Endodermal cell (in vitro differentiated cells): ENCODE results near the gene ADSL. TPM values are rescaled to one million over a fixed set of nuclear protein-coding genes. Genes with fewer than 3 reads are reported as not detected.

Experiments used
- DNase-seq: peaks from one replicate; pipeline ENCODE4 v3.0.0-alpha.2; 2017
- H3K27ac ChIP-seq: 2 replicates; pipeline ENCODE4 v1.5.1; 2013; ENCODE audit warnings: mild to moderate bottlenecking, low read depth, low read length, moderate library complexity
- H3K27me3 ChIP-seq: 2 replicates; pipeline ENCODE4 v1.6.1; 2013; ENCODE audit warnings: mild to moderate bottlenecking, low read length, moderate library complexity; ENCODE audit not compliant: insufficient read depth, control insufficient read depth, poor library complexity, severe bottlenecking
- H3K36me3 ChIP-seq: 2 replicates; pipeline ENCODE4 v1.7.0; 2013; ENCODE audit warnings: mild to moderate bottlenecking, low read length, moderate library complexity; ENCODE audit not compliant: control insufficient read depth, insufficient read depth
- H3K4me1 ChIP-seq: one replicate; pipeline ENCODE4 v1.7.0; 2013; ENCODE audit warnings: low read length; ENCODE audit not compliant: control insufficient read depth, insufficient read depth
- H3K4me3 ChIP-seq: 2 replicates; pipeline ENCODE4 v1.5.1; 2013; ENCODE audit warnings: mild to moderate bottlenecking, low read length, moderate library complexity
- H3K9ac ChIP-seq: 2 replicates; pipeline ENCODE4 v1.6.1; 2013; ENCODE audit warnings: mild to moderate bottlenecking, low read length, moderate library complexity; ENCODE audit not compliant: poor library complexity, severe bottlenecking; ENCODE audit errors: extremely low read depth
- H3K9me3 ChIP-seq: 2 replicates; pipeline ENCODE4 v1.6.1; 2013; ENCODE audit warnings: mild to moderate bottlenecking, low read length, moderate library complexity; ENCODE audit not compliant: control insufficient read depth
- H3K27ac Mint-ChIP-seq: 2 replicates; pipeline ENCODE4 v1.8.0; 2020; ENCODE audit warnings: mixed read lengths
- H3K27me3 Mint-ChIP-seq: 2 replicates; pipeline ENCODE4 v1.8.0; 2021; ENCODE audit warnings: mild to moderate bottlenecking, mixed read lengths; ENCODE audit not compliant: insufficient read depth
- H3K36me3 Mint-ChIP-seq: 2 replicates; pipeline ENCODE4 v1.8.0; 2020; ENCODE audit warnings: low read depth, mixed read lengths
- H3K4me1 Mint-ChIP-seq: 2 replicates; pipeline ENCODE4 v1.8.0; 2020; ENCODE audit warnings: mixed read lengths
- H3K4me3 Mint-ChIP-seq: 2 replicates; pipeline ENCODE4 v1.8.0; 2020; ENCODE audit warnings: mild to moderate bottlenecking, moderate library complexity, mixed read lengths
- H3K9me3 Mint-ChIP-seq: 2 replicates; pipeline ENCODE4 v1.8.0; 2020; ENCODE audit warnings: mild to moderate bottlenecking, mixed read lengths
- CTCF ChIP-seq: fragments of 200-600 bp; sonication (generic); conservative IDR thresholded peaks from 2 replicates; pipeline ENCODE4 v1.5.0; 2021; ENCODE audit warnings: antibody characterized with exemption, mild to moderate bottlenecking
- WGBS, 2 experiments: methylation state at CpG; one replicate each; pipeline versions ENCODE4 v1.1.5 to v1.1.7; 2013; ENCODE audit warnings: missing lambda C conversion rate in 2 of 2, mixed read lengths in 1 of 2; ENCODE audit not compliant: insufficient coverage in 1 of 2, insufficient read length in 1 of 2; 5-methylcytosine and 5-hydroxymethylcytosine counted together
- long read RNA-seq, 4 experiments: library from polyadenylated mRNA in 2 of 4; library from RNA in 1 of 4; library from capped mRNA in 1 of 4; stranded (forward) in 3 of 4; unstranded in 1 of 4; transcript quantifications; one replicate each; pipeline ENCODE4 v2.0.0, GENCODE V29; 2020 to 2021; ENCODE audit warnings: inconsistent platforms in 1 of 4
- polyA plus RNA-seq, 2 experiments: library from polyadenylated mRNA; stranded (reverse); fragments of 50-300 nt; gene quantifications; one replicate each; pipeline ENCODE4 v1.2.3, GENCODE V29; 2013
- total RNA-seq, 2 donors: library from RNA; stranded (reverse); fragmentation: NEBNext Ultra II Directional in 1 of 2; extraction: Animal tissue kit (Norgen Biotek cat#: 25700) in 1 of 2; gene quantifications; 2 replicates in 1 of 2; 3 replicates in 1 of 2; pipeline ENCODE4 v1.2.1, GENCODE V29; 2021

The ADSL gene
- 100 to 1,000 TPM; 107 to 118 TPM for total RNA-seq
- 118 TPM for polyA plus RNA-seq (2013, experiment 1 of 2)
- 103 TPM for polyA plus RNA-seq (2013, experiment 2 of 2)
- long read RNA-seq, experiment 1, full-length matches to known transcripts = 14 of 73 reads
- long read RNA-seq, experiment 1, partial matches to known transcripts = 10 of 73 reads
- long read RNA-seq, experiment 1, other reads (novel, unspliced or antisense) = 49 of 73 reads
- long read RNA-seq, experiment 2, full-length matches to known transcripts = 81 of 97 reads
- long read RNA-seq, experiment 2, partial matches to known transcripts = 5 of 97 reads
- long read RNA-seq, experiment 2, other reads (novel, unspliced or antisense) = 11 of 97 reads
- long read RNA-seq, experiment 3, full-length matches to known transcripts = 616 of 684 reads
- long read RNA-seq, experiment 3, partial matches to known transcripts = 1 of 684 reads
- long read RNA-seq, experiment 3, other reads (novel, unspliced or antisense) = 67 of 684 reads
- long read RNA-seq, experiment 4, full-length matches to known transcripts = 340 of 385 reads
- long read RNA-seq, experiment 4, partial matches to known transcripts = 13 of 385 reads
- long read RNA-seq, experiment 4, other reads (novel, unspliced or antisense) = 32 of 385 reads

DNA sequence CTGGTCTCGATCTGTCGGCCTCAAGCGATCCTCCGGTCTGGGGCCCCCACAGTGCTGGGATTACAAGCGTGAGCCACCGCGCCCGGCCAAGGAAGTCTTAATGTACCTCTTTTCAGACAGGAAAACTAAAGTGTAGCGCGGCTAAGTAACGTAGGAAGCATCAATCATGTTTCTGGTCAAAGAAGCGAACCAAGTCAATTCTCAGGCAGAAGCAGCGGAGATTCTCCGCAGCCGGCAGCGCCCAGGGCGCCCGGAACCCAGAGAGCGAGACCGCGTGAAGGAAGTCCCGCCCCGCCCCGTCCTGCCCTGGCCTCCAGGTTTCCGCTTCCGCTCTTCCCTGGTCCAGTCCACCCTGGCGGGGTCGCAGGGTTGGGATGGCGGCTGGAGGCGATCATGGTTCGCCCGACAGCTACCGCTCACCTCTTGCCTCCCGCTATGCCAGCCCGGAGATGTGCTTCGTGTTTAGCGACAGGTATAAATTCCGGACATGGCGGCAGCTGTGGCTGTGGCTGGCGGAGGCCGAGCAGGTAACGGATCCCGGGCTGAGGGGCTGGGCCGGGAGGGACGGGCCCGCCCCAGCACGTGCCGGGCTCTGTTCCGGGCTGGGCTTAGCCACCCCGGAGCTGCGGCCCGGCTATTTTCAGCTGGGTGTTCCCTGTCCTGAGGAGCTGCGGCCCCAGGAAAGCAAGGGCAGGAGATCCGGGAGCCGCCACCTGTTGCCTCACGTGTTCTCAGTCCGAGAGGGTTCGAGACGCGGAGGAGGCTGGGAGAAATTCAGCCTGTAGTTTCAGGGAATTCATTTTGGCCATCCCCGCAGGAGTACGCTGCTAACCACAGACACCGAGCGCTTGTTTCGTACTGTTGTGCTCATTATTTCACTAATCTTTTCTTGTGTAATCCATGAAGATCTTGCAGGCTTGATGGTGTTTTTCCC lies at the start of gene ADSL:
TSS of gene ADSL (plus strand) at position 316 of the 934 bp plus-strand sequence. CDS start at position 375, 59 bp downstream.
- Histone ChIP-seq H3K36me3 (peaks cover 28% of the 10 kb centered on the region), H3K9me3 (no peaks in the 10 kb centered on the region), H3K4me3 (peak within 1 kb of the TSS; percentile 99), H3K27me3 (no peaks in the 10 kb centered on the region), H3K9ac (peak within 1 kb of the TSS; percentile 86), H3K27ac (peak within 1 kb of the TSS; percentile 86), H3K4me1 (peaks cover 3% of the 10 kb centered on the region)
- WGBS, 2 experiments = 0 to 1% methylated on average over 35 to 65 of the region's 65 CpGs
- Mint-ChIP-seq H3K27me3 (no peaks in the 10 kb centered on the region), H3K4me3 (peak within 1 kb of the TSS; percentile 93), H3K27ac (peak within 1 kb of the TSS; percentile 98), H3K36me3 (peaks cover 21% of the 10 kb centered on the region), H3K9me3 (no peaks in the 10 kb centered on the region), H3K4me1 (peaks cover 9% of the 10 kb centered on the region)
- DNase-seq = peak; percentile 96
- TF ChIP-seq CTCF = peak; percentile 22

GRCh38 chr22:40300316-40300715 lies 46.0 kb upstream of the ADSL start:
- Mint-ChIP-seq H3K36me3 (peaks cover 64% of the 10 kb centered on the region), H3K27ac (no peak overlapping the region), H3K4me1 (no peaks in the 10 kb centered on the region), H3K27me3 (no peaks in the 10 kb centered on the region), H3K4me3 (no peak overlapping the region), H3K9me3 (no peaks in the 10 kb centered on the region)
- no peaks in the 10 kb centered on the region for H3K4me1 ChIP-seq
- no peak overlapping the region for H3K9ac ChIP-seq
- no peaks in the 10 kb centered on the region for H3K27me3 ChIP-seq
- no peak overlapping the region for H3K4me3 ChIP-seq
- H3K27ac ChIP-seq = no peak overlapping the region
- H3K36me3 ChIP-seq = peaks cover 74% of the 10 kb centered on the region
- no peak for DNase-seq
- no peaks in the 10 kb centered on the region for H3K9me3 ChIP-seq
- TF ChIP-seq CTCF = no peak

DNA sequence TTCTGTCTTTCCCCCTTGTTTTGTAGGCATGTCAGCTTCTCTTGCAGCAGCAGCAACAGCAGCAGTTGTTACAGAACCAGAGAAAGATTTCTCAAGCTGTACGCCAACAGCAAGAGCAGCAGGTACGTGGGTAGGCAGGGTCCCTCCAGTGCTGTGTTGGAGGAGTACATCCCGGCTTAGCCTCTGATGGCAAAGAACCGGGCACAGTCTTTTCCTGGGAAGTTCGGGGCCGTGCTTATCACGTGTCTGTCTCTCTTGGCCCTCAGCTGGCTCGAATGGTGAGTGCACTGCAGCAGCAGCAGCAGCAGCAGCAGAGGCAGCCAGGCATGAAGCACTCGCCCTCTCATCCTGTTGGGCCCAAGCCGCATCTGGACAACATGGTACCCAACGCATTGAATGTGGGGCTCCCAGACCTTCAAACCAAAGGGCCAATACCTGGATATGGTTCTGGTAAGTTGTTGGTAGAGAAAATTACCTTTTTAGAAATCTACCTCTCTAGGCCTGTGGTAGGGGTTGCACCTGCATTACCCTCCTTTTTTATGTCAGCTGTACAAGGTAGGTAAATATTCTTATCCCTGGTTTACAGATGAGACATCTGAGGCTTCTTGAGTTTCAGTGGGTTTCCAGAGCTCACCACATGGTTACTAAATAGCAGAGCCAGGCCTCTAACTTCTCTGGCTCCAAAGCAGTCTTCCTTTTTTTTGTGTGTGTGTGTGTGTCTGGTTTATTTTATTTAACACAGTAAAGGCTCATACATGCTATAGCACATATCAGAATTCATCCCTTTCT lies 45.2 kb upstream of the ADSL start:
- no peaks in the 10 kb centered on the region for H3K27me3 ChIP-seq
- H3K36me3 ChIP-seq = peaks cover 73% of the 10 kb centered on the region
- Mint-ChIP-seq H3K4me1 (no peaks in the 10 kb centered on the region), H3K9me3 (no peaks in the 10 kb centered on the region), H3K27me3 (no peaks in the 10 kb centered on the region), H3K4me3 (no peak overlapping the region), H3K36me3 (peaks cover 62% of the 10 kb centered on the region), H3K27ac (no peak overlapping the region)
- H3K9me3 ChIP-seq = no peaks in the 10 kb centered on the region
- WGBS, 2 experiments = 96 to 97% methylated on average over 7 to 11 of the region's 11 CpGs
- no peak for DNase-seq
- no peak overlapping the region for H3K4me3 ChIP-seq
- no peak for TF ChIP-seq CTCF
- no peak overlapping the region for H3K9ac ChIP-seq
- H3K4me1 ChIP-seq = no peaks in the 10 kb centered on the region
- no peak overlapping the region for H3K27ac ChIP-seq
